Colonic mucosa (tissue), 4 donors: ENCODE measurements around the gene CAMK1G. TPM values are rescaled to one million over a fixed set of nuclear protein-coding genes. Genes with fewer than 3 reads are reported as not detected.

ENCODE experiments used
- DNase-seq: peaks from one replicate; pipeline ENCODE4 v3.0.0-alpha.2; 2020
- H3K27ac ChIP-seq: fragments of 200-600 bp; one replicate; pipeline ENCODE4 v1.8.0; 2021
- H3K27me3 ChIP-seq: fragments of 200-600 bp; one replicate; pipeline ENCODE4 v1.8.0; 2021
- H3K36me3 ChIP-seq: fragments of 200-600 bp; one replicate; pipeline ENCODE4 v1.8.0; 2021
- H3K4me1 ChIP-seq: fragments of 200-600 bp; one replicate; pipeline ENCODE4 v1.8.0; 2021; ENCODE audit warnings: mild to moderate bottlenecking
- H3K4me3 ChIP-seq: fragments of 200-600 bp; one replicate; pipeline ENCODE4 v1.8.0; 2021
- H3K9ac ChIP-seq, 2 donors: one replicate each; pipeline ENCODE4 v1.7.0; 2013; ENCODE audit warnings: control low read depth in 2 of 2, low read depth in 2 of 2, low read length in 2 of 2
- H3K9me3 ChIP-seq: fragments of 200-600 bp; one replicate; pipeline ENCODE4 v1.8.0; 2021
- CTCF ChIP-seq: fragments of 200-600 bp; IDR thresholded peaks from one replicate; pipeline ENCODE4 v1.8.0; 2022; ENCODE audit warnings: antibody characterized with exemption, mild to moderate bottlenecking
- intact Hi-C: fragments of 100-400 bp; cut with DNase I; formaldehyde crosslinking; loops from one replicate; pipeline ENCODE4 v1.14.1; 2022
- total RNA-seq, 2 donors: library from RNA; stranded (reverse); fragmentation: NEBNext Ultra II Directional in 1 of 2; extraction: Animal tissue kit (Norgen Biotek cat#: 25700) in 1 of 2; gene quantifications; one replicate each; pipeline ENCODE4 v1.2.1, GENCODE V29; 2021
- donor health status: healthy.
- donor health status: DM: no; HTN: no; CAD: no.
- donor health status: DM: no; HTN: no; CAD: no.

CAMK1G gene
- total RNA-seq, 2 donors from 2014 or later = 0.21 TPM; not detected in 1

- Histone ChIP-seq H3K27me3 (peaks cover 5% of the 10 kb centered on the region), H3K9me3 (no peaks in the 10 kb centered on the region), H3K36me3 (no peaks in the 10 kb centered on the region), H3K9ac (no peak overlapping the region), H3K4me1 (no peaks in the 10 kb centered on the region), H3K27ac (no peak overlapping the region), H3K4me3 (no peak overlapping the region)
- peak; percentile 83 for DNase-seq
- intact Hi-C loops = no loop called here
- TF ChIP-seq CTCF = peak; percentile 56
Observed at GRCh38 chr1:209565759-209566678, 17.5 kb upstream of the CAMK1G start.

- intact Hi-C loops = no loop called here
- Histone ChIP-seq H3K9me3 (no peaks in the 10 kb centered on the region), H3K9ac (no peak overlapping the region), H3K36me3 (no peaks in the 10 kb centered on the region), H3K4me3 (no peak overlapping the region), H3K27me3 (peaks cover 5% of the 10 kb centered on the region), H3K4me1 (no peaks in the 10 kb centered on the region), H3K27ac (no peak overlapping the region)
- DNase-seq = no peak
- TF ChIP-seq CTCF = no peak
Observed at GRCh38 chr1:209567698-209568175, 15.8 kb upstream of the CAMK1G start.

GRCh38 chr1:209569455-209570207, 13.9 kb upstream of the CAMK1G start:
- peak; percentile 85 for DNase-seq
- peaks cover 5% of the 10 kb centered on the region for H3K27me3 ChIP-seq
- H3K27ac ChIP-seq = no peak overlapping the region
- H3K4me3 ChIP-seq = no peak overlapping the region
- H3K9me3 ChIP-seq = no peaks in the 10 kb centered on the region
- TF ChIP-seq CTCF = peak; percentile 86
- intact Hi-C loops = no loop called here
- no peaks in the 10 kb centered on the region for H3K36me3 ChIP-seq
- H3K4me1 ChIP-seq = no peaks in the 10 kb centered on the region
- H3K9ac ChIP-seq = no peak overlapping the region

GRCh38 chr1:209570743-209571142, 12.8 kb upstream of the CAMK1G start:
- TF ChIP-seq CTCF = no peak
- no peak overlapping the region for H3K27ac ChIP-seq
- no peaks in the 10 kb centered on the region for H3K4me1 ChIP-seq
- DNase-seq = no peak
- no peaks in the 10 kb centered on the region for H3K36me3 ChIP-seq
- intact Hi-C loops = no loop called here
- no peak overlapping the region for H3K4me3 ChIP-seq
- H3K9me3 ChIP-seq = no peaks in the 10 kb centered on the region
- no peak overlapping the region for H3K9ac ChIP-seq
- no peaks in the 10 kb centered on the region for H3K27me3 ChIP-seq

- Histone ChIP-seq H3K27ac (no peak overlapping the region), H3K9me3 (no peaks in the 10 kb centered on the region), H3K9ac (no peak overlapping the region), H3K4me3 (no peak overlapping the region), H3K4me1 (no peaks in the 10 kb centered on the region), H3K27me3 (no peaks in the 10 kb centered on the region), H3K36me3 (no peaks in the 10 kb centered on the region)
- TF ChIP-seq CTCF = peak; percentile 89
- intact Hi-C loops = loop anchor here (1.0 to 5.0 kb wide), 3 partner anchors 51 to 171 kb away; no protein-coding TSS in a partner anchor
- DNase-seq = peak; percentile 88
Observed at GRCh38 chr1:209576392-209577197, 6.9 kb upstream of the CAMK1G start.
